Measurements from ENCODE around the gene ATP10A. TPM values are rescaled to one million over a fixed set of nuclear protein-coding genes. Genes with fewer than 3 reads are reported as not detected.

Gene ATP10A
- total and polyA plus RNA-seq, 2 donors from 2014 or later = 4.0 to 6.8 TPM

DNA sequence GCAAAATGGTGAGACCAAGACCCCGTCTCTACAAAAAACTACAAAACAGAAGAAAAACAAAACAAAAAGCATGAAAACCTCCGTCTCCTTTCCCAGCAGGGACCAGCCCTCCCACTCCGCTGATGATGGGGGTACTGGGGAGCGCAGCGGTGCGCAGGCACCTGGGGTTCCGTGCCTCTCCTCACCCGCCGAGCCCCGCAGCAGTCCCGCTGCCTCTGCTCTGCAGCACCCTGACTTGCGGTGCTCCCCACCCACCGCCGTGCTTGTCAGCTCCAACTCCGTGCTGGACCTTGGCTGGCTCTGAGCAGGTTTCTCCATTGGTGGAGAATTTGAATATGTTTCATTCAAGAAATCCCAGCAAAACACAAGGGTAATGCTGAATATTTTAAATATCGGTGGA, 46.7 kb upstream of the ATP10A start:
- Histone ChIP-seq H3K36me3 (ENCODE audit: control insufficient read depth in 2 of 3, insufficient read depth in 3 of 3, low read length in 3 of 3) (no peaks in the 10 kb centered on the region), H3K4me1 (ENCODE audit: control insufficient read depth in 2 of 3, insufficient read depth in 2 of 3, low read depth in 1 of 3, low read length in 3 of 3) (no peaks in the 10 kb centered on the region), H3K9ac (ENCODE audit: low read length in 3 of 3) (no peak overlapping the region), H3K9me3 (ENCODE audit: control insufficient read depth in 2 of 3, insufficient read depth in 1 of 3, low read length in 3 of 3) (peaks cover 0 to 8% (median 0%) of the 10 kb centered on the region in 3 donors), H3K27ac (ENCODE audit: low read depth in 2 of 2, low read length in 2 of 2) (no peak overlapping the region), H3K4me3 (ENCODE audit: low read length in 3 of 3) (no peak overlapping the region), H3K27me3 (ENCODE audit: control insufficient read depth, insufficient read depth, low read length) (no peaks in the 10 kb centered on the region)
- TF ChIP-seq, protein P1, sequence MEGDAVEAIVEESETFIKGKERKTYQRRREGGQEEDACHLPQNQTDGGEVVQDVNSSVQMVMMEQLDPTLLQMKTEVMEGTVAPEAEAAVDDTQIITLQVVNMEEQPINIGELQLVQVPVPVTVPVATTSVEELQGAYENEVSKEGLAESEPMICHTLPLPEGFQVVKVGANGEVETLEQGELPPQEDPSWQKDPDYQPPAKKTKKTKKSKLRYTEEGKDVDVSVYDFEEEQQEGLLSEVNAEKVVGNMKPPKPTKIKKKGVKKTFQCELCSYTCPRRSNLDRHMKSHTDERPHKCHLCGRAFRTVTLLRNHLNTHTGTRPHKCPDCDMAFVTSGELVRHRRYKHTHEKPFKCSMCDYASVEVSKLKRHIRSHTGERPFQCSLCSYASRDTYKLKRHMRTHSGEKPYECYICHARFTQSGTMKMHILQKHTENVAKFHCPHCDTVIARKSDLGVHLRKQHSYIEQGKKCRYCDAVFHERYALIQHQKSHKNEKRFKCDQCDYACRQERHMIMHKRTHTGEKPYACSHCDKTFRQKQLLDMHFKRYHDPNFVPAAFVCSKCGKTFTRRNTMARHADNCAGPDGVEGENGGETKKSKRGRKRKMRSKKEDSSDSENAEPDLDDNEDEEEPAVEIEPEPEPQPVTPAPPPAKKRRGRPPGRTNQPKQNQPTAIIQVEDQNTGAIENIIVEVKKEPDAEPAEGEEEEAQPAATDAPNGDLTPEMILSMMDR (IDR thresholded peaks at IDR 0.05; ENCODE audit: borderline replicate concordance, extremely low read depth, insufficient read depth) = no peak
- intact Hi-C loops (cut with DNase I) = no loop called here
- DNase-seq (no peak), FAIRE-seq (no peak)

DNA sequence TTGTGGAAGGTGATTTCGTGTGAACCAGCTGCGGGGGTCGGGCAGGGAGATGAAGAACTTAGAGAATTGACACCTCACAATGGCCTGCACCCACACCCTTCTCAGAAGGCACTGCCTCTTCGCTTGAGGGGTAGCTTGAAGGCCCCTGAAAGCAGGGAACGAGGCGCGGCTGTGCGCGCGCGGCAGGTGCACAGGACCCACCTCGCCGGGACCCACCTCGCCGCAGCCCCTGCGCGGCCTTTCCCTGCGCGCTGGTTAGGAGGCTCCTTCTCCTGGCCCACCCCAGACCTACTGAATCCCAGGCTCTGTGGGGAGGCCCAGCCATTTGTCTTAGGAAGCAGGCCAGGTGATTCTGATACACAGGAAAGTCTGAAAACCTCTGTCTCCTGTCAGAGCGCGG, 46.2 kb upstream of the ATP10A start:
- Histone ChIP-seq H3K9ac (ENCODE audit: low read length in 3 of 3) (no peak overlapping the region), H3K27ac (ENCODE audit: low read depth in 2 of 2, low read length in 2 of 2) (no peak overlapping the region), H3K36me3 (ENCODE audit: control insufficient read depth in 2 of 3, insufficient read depth in 3 of 3, low read length in 3 of 3) (no peaks in the 10 kb centered on the region), H3K4me1 (ENCODE audit: control insufficient read depth in 2 of 3, insufficient read depth in 2 of 3, low read depth in 1 of 3, low read length in 3 of 3) (no peaks in the 10 kb centered on the region), H3K9me3 (ENCODE audit: control insufficient read depth in 2 of 3, insufficient read depth in 1 of 3, low read length in 3 of 3) (peaks cover 0 to 5% (median 0%) of the 10 kb centered on the region in 3 donors), H3K27me3 (ENCODE audit: control insufficient read depth, insufficient read depth, low read length) (no peaks in the 10 kb centered on the region), H3K4me3 (ENCODE audit: low read length in 3 of 3) (no peak overlapping the region)
- DNase-seq (no peak), FAIRE-seq (no peak)
- intact Hi-C loops (cut with DNase I) = no loop called here
- TF ChIP-seq, protein P1 (IDR thresholded peaks at IDR 0.05; ENCODE audit: borderline replicate concordance, extremely low read depth, insufficient read depth) = no peak

DNA sequence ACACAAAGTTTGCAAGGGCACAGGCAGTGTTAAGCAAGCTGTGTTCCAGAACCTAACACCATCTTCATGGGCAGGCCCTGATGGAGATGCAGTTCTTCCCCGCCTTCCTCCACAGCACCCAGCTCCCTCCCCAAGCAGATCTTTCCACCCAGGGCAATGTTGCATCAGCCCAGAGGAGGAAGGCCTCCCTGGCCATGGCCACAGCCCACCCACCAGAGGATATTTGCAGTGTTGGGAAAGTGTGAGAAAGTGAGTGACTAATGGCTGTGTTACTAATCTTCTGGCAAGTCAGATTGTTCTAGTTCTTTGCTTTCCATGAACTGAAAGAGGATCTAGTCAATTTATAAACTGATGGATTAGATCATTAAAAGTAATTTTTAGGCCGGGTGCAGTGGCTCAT, 42.0 kb upstream of the ATP10A start:
- H3K36me3 ChIP-seq (ENCODE audit: control insufficient read depth in 2 of 3, insufficient read depth in 3 of 3, low read length in 3 of 3) = no peaks in the 10 kb centered on the region
- DNase-seq (no peak), FAIRE-seq (no peak)
- no peaks in the 10 kb centered on the region for H3K9me3 ChIP-seq (ENCODE audit: control insufficient read depth in 2 of 3, insufficient read depth in 1 of 3, low read length in 3 of 3)
- no peak overlapping the region for H3K9ac ChIP-seq (ENCODE audit: low read length in 3 of 3)
- TF ChIP-seq, protein P1 (IDR thresholded peaks at IDR 0.05; ENCODE audit: borderline replicate concordance, extremely low read depth, insufficient read depth) = no peak
- H3K27me3 ChIP-seq (ENCODE audit: control insufficient read depth, insufficient read depth, low read length) = no peaks in the 10 kb centered on the region
- no peak overlapping the region for H3K4me3 ChIP-seq (ENCODE audit: low read length in 3 of 3)
- H3K27ac ChIP-seq (ENCODE audit: low read depth in 2 of 2, low read length in 2 of 2) = no peak overlapping the region
- intact Hi-C loops (cut with DNase I) = no loop called here
- H3K4me1 ChIP-seq (ENCODE audit: control insufficient read depth in 2 of 3, insufficient read depth in 2 of 3, low read depth in 1 of 3, low read length in 3 of 3) = no peaks in the 10 kb centered on the region

DNA sequence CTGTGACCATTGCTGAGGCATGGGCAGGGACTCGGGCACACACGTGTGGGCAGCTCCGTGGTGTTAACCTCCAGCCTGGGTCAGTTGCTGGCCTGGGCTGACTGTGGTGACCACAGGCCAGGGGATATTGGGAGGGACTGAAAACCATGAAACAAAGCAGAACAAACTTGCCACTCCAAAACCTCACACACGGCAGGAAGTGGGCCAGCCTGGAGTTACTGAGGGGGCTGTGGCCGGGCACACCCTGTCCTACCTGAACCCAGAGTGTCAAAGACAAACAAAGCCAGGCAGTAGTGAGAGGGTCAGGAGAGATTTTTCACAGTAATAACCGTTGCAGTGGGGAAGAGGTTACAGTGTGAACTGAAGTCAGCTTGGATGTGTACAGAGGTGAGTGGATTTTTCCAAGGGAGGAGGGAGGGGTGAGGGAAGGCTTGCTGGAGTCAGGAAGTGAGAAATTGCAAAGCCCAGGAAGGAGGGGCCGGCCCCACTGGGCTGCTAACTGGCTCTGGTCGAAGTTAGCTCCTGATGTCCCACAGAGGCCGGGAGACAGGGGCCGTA, 40.0 kb upstream of the ATP10A start:
- FAIRE-seq (no peak), DNase-seq (peak in 3 of 5 donors; percentile 11 to 47 (median 31))
- TF ChIP-seq, protein P1 (IDR thresholded peaks at IDR 0.05; ENCODE audit: borderline replicate concordance, extremely low read depth, insufficient read depth) = no peak
- intact Hi-C loops (cut with DNase I) = no loop called here
- H3K27ac ChIP-seq (ENCODE audit: low read depth in 2 of 2, low read length in 2 of 2) = no peak overlapping the region
- no peaks in the 10 kb centered on the region for H3K9me3 ChIP-seq (ENCODE audit: control insufficient read depth in 2 of 3, insufficient read depth in 1 of 3, low read length in 3 of 3)
- H3K4me1 ChIP-seq (ENCODE audit: control insufficient read depth in 2 of 3, insufficient read depth in 2 of 3, low read depth in 1 of 3, low read length in 3 of 3) = no peaks in the 10 kb centered on the region
- no peaks in the 10 kb centered on the region for H3K36me3 ChIP-seq (ENCODE audit: control insufficient read depth in 2 of 3, insufficient read depth in 3 of 3, low read length in 3 of 3)
- no peaks in the 10 kb centered on the region for H3K27me3 ChIP-seq (ENCODE audit: control insufficient read depth, insufficient read depth, low read length)
- H3K4me3 ChIP-seq (ENCODE audit: low read length in 3 of 3) = no peak overlapping the region
- no peak overlapping the region for H3K9ac ChIP-seq (ENCODE audit: low read length in 3 of 3)
